Stimulated activated CD4-positive, alpha-beta T cell treated with anti-CD3 and anti-CD28 coated beads, Interleukin-2, amount 100 ng/mL, for 4 hours (primary cell): Measurements from ENCODE around the gene OR5T1.

ENCODE experiments used
- DNase-seq: peaks from one replicate; pipeline ENCODE4 v3.0.0-alpha.2; 2020; ENCODE audit warnings: low read depth

Gene OR5T1

DNA sequence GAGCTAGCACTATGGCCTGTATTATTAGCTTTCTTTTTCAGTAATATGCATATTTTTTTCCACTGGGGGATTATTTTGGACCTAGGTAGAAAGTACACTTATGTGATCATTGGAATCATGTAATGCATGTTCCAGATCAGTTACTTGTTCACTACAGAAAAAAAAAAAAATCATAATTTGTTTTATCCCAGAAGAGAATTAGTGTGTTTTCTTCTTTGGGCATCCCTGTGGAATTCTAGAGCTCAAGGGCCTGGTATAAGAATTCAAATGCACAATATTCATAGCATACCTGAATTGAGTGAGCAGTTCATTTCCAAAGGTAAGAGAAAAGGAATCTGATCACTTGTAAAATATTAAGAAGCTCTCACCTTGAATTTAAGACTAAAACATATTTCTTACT is at the start of gene OR5T1:
OR5T1 (plus strand) TSS at position 301 of the 400 bp plus-strand sequence. CDS start 1,485 bp downstream, outside the sequence.
- DNase-seq, result no peak

DNA sequence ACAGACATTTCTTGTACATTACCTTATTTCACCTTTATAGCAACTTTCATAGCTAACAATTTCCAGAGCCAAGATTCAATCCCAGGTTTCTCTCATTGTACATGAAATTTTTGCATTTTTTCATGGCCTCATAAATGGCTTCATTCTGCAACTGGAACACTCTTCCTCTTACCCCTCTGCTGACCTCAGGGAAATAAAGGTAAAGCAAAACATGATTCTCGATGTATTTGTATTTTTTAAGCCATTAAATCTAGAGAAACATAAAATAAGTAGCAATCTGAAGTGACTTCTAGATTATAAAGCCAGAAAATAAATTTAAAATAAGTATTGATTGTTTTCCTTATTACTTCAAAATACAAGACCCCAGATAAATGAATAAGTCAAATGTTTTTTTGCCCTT is 39.8 kb upstream of the OR5T1 start, which contains the start of gene OR5T2:
OR5T2 (minus strand) TSS at position 101 of the 400 bp plus-strand sequence. CDS start 1,193 bp downstream, outside the sequence.
- DNase-seq, result no peak

DNA sequence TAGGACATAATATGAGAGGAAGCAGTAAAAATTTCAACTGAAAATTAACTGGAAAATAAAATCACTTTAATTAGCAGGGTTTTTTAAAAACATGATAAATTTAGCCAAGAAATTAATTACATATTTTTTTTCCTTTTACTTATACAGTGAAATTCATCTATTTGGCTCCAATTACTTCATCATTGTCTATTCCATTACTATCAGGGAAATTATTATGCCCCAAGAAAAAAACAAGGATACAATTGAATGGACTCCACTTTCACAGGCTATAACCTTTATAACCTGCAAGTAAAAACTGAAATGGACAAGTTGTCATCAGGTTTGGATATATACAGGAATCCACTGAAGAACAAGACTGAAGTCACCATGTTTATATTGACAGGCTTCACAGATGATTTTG is 22.0 kb upstream of the OR5T1 start, which contains the start of gene OR5T3:
OR5T3 (plus strand) TSS at position 301 of the 400 bp plus-strand sequence; CDS start at position 301, 0 bp downstream.
- DNase-seq, result no peak

DNA sequence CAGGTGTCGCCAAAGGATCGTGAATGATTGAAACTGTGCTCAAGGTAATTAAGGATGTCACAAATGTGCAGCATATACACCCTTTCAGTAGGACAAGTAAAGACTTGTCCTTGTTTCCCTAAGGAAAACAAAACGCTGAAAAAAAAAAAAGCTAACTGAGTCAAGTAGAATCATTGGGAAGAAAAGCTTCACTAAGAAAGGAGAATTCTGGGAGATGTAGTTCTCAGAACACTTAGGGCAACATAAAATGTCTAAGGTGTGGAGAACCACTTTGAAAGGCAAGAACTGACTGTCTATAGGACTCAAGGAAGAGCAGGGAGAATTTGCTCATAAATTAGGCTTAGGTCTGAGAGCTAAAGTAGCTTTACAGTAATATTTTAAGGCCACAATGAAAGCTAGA is 2.9 kb upstream of the OR5T1 start:
- no peak for DNase-seq

DNA sequence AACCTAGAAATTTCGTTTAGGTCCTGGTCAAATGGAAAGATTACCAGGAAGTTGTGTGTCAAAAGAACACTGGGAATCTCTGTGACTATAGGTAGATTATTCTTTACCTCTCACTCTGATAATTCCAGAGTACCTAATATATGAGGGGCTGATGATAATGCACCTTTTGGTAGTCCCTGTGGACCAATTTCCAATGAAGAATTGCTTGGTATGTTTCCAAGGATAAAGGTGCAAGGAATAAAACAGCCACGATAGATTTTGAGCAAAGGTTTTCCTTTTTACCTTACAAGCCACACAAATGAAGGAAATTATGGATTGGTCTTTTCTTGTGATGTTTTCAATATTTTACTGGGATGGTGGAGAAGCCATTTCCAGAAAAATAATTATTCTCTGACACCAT is 18.2 kb downstream of the OR5T1 start, which contains the start of gene OR8H1:
OR8H1 (minus strand) TSS at position 101 of the 400 bp plus-strand sequence. CDS start 1,192 bp downstream, outside the sequence.
- no peak for DNase-seq

DNA sequence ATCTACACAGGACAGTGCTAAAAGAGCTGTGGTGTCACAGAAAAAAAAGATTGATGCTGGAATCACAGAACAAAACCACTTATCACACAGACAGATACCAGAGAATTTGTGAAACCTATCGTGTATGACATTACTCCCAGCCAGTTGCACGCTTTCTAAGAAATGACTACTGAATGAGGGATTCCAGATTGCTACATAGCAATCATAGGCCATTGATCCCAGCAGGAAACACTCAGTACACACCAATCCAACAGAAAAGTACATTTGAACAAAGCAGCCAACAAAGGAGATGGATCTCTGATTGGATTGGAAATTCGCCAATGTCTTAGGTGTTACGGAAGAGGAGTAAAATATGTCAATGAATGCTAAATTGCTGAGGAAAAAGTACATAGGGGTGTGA is 22.9 kb downstream of the OR5T1 start:
- DNase-seq, result no peak

DNA sequence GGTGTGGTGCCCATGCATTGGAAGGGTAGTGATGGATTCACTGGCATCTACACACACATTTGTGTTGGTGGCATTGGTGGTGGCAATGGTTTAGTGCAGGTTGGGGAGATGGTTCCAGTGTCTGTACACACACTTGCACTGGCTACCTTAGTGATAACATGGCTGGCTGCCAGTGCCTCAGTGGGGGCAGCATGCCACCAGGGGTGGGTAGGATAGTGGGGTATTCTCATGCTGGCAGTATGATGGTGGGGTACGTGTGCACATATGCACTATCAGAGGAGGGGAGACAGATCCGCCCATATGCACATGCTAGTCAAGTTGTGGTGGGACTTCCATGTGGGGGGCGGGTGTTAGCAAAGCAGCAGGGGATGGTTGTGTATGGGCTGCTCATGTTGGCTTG is 33.9 kb downstream of the OR5T1 start:
- no peak for DNase-seq

DNA sequence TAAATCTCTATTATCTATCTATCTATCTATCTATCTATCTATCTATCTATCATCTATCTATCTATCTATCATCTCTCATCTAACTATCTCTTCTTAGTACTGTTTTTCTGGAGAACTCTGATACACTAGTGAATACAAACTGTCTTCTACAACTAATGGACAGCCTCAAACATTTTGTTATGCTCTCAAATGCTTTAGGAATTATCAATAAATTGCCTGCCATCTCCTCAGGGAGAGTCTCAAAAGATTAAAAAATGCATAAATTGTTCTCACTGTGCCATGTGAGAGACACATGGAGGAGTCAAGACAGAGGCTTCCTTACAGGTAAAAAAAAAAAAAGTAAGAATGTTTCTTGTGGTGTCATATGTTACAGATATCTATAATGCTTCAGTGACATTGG is 40.9 kb downstream of the OR5T1 start, which contains the start of gene OR8K3:
OR8K3 (plus strand) TSS at position 301 of the 400 bp plus-strand sequence. CDS start 3,163 bp downstream, outside the sequence.
- no peak for DNase-seq
